ENCODE data around the gene USP11.
"Not testable (repeated sequence)": the region's sequence is repeated elsewhere in the genome, so short reads cannot be mapped to it uniquely, and the experiment has no call there.

Gene USP11

DNA sequence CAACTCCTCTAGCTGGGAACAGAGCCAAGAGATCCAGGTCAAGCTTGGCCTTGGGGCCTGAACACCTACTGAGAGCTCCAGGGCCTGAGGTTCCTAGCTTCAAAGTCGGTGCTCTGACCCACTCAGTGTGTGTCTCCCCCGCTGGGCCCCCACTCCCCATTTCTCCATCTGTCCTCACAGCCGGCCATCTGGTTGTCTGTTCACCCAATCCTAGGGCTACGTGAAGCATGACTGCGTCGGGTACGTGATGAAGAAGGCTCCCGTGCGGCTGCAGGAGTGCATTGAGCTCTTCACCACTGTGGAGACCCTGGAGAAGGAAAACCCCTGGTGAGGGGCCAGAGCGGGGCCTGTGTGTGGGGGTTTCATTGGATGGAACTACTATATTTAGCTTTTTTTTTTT lies 12.3 kb downstream of the USP11 start:
- no peak for DNase-seq (ENCODE audit: low read depth in 3 of 3, low spot score in 1 of 3)

DNA sequence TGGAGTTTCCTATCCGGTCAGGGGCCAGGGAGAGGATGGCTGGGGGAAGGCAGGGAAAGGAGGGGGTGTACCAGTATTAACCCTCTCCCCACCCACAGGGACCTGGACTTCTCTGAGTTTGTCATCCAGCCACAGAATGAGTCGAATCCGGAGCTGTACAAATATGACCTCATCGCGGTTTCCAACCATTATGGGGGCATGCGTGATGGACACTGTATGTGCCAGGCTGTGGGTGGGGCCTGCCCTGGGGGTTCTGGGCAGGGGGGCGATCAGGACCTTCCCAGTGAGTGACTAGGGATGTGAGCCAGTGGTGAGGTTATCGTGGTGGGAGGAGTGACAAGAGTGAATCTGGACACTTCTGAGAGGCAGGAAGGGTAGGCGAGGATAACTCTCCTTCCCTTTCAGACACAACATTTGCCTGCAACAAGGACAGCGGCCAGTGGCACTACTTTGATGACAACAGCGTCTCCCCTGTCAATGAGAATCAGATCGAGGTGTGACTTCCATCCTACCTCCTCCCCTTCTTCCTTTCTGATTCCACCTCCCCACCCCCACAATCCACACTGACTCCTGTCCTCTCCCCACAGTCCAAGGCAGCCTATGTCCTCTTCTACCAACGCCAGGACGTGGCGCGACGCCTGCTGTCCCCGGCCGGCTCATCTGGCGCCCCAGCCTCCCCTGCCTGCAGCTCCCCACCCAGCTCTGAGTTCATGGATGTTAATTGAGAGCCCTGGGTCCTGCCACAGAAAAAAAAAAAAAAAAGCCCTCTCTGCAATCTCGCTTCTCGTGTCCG lies 14.6 kb downstream of the USP11 start:
- no peak for DNase-seq (ENCODE audit: low read depth in 3 of 3, low spot score in 1 of 3)

DNA sequence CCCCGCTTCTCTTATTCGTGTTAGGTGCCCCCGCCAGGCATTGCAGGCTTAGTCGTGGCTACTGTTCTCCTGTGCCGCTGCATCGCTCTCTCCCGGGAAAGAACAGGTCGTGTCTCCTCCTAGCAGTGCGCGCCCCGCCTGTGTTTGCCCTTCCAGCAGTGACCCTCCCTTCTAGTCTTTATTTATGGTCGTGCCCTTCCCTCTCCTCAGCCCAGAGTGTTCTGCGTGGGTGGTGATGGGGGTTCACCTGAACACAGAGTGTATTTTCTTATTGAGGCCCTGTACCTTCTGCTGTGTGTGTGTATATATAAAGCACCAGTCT lies 15.2 kb downstream of the USP11 start:
- DNase-seq (ENCODE audit: low read depth in 3 of 3, low spot score in 1 of 3), result no peak

DNA sequence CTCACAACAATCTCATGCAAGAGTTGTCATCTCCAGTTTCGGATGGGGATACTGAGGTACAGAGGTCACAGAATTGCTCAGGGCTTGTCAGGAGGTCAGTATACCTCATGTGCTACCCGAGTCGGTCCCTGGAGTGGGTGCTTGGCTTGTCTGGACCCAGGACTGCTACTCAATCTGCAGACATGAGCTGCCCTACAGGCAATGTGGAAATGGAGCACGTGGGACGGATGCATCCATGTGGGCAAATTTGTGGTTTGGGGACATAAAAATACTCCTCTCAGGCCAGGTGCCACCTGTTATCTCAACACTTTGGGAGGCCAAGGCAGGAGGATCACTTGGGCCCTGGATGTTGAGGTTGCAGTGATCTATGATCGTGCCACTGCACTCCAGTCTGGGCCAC lies 15.8 kb downstream of the USP11 start:
- no peak for DNase-seq (ENCODE audit: low read depth in 3 of 3, low spot score in 1 of 3)

DNA sequence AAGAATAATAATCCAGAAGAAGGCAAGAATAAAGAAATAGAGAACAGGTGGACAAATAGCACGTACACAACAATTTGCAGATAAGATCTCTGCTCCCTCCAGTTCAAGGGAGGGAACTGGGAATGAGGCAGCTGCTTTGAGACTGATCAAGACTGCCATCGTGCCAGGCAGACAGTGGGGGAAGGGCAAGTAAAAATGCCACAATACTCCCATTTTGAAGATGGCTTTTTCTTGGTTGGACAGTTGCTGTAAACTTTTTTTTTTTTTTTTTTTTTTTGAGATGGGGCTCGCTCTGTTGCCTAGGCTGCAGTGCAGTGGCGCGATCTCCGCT lies 17.2 kb downstream of the USP11 start:
- no peak for DNase-seq (ENCODE audit: low read depth in 3 of 3, low spot score in 1 of 3)

DNA sequence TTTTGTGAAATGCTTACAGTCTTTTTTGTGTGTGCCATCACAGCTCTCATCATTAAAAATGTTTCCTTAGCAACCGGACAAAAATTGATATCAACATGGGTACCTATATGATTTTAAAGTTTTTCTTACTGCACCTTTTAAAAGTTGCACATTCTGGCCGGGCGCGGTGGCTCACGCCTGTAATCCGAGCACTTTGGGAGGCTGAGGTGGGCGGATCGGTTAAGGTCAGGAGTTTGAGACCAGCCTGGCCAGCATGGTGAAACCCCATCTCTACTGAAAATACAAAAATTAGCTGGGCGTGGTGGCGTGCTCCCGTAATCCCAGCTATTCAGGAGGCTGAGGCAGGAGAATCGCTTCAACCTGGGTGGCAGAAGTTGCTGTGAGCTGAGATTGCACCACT lies 24.8 kb downstream of the USP11 start:
- DNase-seq (ENCODE audit: low read depth in 3 of 3, low spot score in 1 of 3), result not testable (repeated sequence)

DNA sequence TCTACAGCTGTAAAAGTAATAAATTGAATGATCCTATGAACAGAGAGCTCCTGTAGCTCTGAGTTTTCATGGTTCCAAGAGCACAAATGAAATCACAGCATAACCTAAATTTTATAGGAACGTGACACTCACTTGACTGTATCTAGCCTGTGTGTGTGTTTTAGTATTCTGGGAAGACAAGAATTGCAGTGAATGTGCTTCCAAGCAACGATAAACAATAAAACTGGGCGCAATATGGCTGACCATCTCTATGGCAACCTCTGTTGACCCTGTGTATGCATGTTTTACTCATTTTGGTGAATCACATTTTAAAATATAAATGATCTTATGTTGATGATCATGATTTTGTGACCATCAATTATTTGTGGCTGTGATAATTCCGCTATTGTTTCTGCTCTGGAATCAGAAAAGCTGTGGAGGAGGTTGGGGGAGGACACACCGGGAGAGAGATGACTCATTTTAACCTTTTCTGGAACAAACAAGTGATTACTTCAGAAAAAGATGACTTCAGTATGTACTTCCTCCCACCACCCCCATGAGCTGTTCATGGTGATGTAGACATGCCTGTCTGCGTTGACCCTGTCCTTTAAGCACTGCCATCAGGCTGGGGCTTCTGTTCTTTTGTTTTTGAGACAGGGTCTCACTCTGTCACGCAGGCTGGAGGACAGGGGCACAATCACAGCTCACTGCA lies 31.8 kb downstream of the USP11 start:
- DNase-seq (ENCODE audit: low read depth in 3 of 3, low spot score in 1 of 3), result no peak

DNA sequence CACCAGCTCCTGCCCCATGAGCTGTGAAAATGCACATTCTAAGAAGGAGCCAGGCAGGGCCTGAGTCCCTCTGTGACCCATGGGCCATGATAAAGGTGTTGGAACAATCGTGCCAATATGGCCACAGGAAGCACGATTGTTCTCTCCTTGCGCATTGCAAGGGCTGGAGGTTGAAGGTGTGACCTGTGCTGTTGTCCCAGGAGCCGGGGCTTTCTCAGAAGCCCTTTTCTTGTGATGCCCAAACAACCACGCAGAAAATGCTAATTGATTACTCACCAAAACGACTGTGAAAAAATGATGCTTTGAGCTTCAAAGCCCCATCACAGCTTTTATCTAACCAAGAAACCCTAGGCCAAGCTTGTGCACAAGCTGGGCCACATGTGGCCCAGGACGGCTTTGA lies 33.8 kb downstream of the USP11 start:
- DNase-seq (ENCODE audit: low read depth in 3 of 3, low spot score in 1 of 3), result no peak

DNA sequence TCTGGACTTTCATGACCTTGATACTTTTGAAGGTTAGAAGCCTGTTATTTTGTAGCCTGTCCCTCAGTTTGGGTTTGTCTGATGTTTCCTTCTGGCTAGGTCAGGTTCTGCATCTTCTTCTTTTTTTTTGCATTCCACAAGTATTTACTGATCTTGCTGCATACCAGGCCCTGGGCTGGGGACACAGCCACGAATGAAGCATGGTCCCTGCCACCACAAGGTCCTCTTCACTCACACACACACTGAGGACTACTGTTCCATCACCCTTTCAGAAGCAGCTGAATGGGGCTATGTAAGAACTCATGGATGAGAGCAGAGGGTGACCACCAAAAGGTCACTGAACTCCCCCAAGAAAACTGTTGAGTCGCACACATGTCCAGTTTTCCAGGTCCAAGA lies 39.2 kb downstream of the USP11 start:
- DNase-seq (ENCODE audit: low read depth in 3 of 3, low spot score in 1 of 3), result no peak

DNA sequence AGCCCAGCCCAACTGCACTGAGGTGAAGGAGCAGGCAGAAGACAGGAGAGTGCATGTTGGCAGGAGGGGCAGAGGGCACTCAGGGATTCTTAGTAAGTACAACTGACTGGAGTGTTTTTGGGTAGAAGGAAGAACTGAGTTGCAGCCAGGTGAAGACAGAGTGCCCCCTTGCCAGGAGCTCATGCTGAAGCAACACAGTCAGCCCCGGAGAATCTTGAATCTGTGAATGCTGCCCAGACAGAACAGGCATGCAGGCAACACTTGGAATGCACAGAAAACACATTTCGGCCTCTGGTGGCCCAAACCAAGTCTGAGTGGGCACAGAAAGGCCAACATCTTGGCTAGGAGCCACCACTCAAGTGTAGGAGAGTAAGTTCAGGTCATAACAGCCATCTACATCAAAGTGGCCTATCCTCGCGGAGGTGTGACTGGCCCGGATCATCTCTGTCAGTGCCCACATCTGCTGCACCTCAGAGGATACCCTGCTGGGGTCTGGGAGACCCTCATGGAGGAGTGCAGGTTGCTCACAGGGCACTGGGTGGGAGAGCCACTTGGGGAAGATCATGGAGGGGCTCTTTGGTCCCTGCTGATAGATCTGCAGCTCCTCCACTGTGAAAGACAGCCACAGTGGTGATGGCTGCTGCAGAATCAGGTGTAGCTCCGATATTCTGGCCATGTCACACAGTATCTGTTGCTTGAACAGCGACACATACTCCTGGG lies 40.4 kb downstream of the USP11 start:
- no peak for DNase-seq (ENCODE audit: low read depth in 3 of 3, low spot score in 1 of 3)

DNA sequence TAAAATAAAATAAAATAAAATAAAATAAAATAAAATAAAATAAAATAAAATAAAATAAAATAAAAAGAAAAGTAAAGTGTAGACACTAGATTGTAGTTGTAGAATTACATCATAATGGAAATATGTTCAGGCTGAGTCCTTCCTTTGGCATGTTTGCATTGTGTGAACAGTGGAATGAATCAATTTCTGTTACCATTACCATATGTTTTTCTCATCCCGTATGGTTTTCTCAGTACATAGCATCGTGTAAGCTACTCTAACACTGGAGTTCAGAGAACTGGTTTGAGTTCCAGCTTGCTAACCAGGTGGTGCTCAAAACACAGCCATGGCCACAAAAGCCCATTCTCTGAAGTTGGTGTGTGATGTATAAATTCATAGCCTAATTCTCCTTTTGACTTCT lies 45.9 kb downstream of the USP11 start:
- DNase-seq (ENCODE audit: low read depth in 3 of 3, low spot score in 1 of 3), result no peak

DNA sequence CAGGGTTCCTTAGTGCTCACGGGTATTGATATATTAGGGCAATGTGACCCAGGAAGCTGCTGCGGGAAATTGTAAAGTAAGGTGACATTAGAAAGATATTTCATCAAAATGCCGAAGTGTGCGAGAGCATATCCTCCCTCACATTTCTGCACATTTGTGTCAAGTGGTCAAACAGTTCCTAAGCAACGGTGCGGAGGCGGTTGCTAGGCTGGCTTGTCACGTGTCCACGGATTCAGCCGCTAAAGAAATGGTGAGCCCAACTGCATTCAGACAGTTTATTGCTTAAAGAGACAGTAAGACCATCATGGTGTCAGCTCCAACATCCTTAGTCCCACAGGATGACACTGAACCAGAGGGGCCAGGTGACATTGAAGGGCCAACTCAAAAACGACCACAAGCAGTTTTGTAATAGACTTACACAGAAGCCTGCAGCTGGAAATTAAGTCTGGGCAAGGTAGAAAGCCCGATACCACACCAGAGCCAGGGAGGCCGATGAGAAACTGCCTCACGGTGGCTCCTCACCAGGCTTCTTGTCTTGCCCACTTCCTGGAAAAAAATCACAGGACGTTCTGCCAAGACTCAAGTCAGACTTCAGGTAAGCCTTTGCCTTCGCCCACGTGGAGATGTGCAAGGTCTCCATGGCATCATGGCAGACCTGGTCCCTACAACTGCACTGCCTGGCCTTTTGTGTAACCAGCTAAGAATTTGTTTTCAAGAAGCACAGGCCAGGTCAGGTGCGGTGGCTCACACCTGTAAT lies 50.4 kb downstream of the USP11 start:
- no peak for DNase-seq (ENCODE audit: low read depth in 3 of 3, low spot score in 1 of 3)

DNA sequence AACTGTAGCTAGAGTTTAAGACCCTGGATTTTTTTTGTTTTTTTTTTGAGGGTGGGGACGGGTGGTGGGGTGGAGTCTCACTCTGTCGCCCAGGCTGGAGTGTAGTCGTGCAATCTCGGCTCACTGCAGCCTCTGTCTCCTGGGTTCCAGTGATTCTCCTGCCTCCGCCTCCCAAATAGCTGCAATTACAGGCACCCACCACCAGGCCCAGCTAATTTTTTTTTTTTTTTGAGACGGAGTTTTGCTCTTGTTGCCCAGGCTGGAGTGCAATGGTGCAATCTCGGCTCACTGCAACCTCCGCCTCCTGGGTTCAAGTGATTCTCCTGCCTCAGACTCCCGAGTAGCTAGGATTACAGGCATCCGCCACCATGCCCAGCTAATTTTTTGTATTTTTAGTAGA lies 51.8 kb downstream of the USP11 start:
- DNase-seq (ENCODE audit: low read depth in 3 of 3, low spot score in 1 of 3), result not testable (repeated sequence)

DNA sequence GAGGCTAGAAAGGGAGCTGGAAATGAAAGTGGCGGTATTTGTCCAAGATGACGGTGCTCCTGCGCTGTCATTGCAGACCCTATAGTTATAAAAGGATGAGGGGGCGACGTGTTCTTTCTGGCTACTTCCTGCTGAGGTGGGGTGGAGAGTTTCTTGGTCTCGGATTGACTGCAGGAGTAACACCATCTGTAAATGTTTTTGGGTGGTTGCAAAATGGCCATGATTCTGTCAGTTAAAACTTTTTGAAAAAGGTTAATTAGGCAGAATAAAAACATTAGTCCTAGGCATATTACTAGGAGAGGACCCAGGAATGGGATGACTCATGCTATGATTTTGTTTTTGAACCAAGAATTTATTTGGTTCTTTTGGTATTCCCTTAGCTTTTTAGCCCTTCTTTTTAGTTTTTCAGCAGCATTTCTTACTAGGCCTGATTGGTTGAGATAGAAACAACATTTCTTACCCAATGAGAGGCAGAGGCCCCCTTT lies 53.1 kb downstream of the USP11 start:
- no peak for DNase-seq (ENCODE audit: low read depth in 3 of 3, low spot score in 1 of 3)

DNA sequence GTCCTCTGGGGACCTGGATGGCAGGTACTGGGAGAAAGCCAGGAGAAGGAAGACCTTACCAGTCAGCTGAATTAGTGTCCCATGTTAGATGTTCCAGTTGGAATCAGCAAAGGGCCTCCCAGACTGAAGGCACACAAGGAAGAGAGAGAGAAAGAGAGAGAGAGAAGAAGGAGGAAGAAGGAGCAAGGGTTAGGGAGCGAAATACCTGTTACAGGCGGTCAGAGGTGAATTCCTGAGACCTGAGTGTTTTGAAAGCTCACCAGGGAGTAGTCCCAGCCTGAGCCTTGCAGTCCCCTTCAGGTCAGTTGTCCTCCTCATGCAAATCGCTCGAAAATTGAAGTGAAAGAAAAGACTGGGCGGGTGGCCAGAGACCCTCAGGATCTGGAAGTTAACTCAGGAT lies 60.3 kb downstream of the USP11 start:
- no peak for DNase-seq (ENCODE audit: low read depth in 3 of 3, low spot score in 1 of 3)

DNA sequence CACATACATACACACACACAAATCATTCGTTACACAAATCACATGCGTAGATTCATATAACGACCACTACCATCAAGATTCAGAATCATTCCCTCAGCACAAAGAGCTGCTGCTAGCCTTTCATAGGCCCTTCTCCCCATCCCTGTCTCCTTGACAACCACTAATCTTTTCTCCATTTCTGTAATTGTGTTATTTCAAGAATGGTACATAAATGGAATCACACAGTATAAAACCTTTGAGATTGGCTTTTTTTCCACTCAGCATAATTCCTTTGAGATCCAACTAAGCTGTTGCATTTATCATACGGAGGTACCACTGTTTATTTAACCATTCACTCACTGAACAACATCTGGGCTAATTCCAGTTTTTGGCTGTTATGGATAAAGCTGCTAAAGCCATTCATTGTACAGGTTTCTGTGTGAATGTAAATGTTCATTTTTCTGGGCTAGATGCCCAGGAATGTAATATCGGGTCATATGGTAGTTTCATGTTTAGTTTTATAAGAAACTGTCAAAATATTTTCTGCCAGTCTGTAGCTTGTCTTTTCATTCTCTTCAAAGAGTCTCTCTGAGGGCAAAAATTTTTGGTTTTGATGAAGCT lies 64.1 kb downstream of the USP11 start:
- DNase-seq (ENCODE audit: low read depth in 3 of 3, low spot score in 1 of 3), result no peak

DNA sequence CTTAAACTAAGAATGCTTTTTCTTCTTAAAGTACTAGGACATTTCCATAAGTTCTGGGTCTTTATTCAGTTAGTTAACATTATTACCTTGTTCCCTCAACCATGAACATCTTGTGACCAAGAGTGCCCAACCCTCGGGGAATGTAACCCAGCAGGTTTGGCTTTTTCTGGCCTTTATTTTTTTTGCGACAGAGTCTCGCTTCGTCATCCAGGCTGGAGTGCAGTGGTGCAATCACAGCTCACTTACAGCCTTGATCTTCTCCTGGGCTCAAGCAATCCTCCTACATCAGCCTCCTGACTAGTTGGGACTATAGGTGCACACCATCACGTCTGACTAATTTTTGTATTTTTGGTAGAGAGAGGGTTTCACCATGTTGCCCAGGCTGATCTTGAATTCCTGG lies 65.1 kb downstream of the USP11 start:
- DNase-seq (ENCODE audit: low read depth in 3 of 3, low spot score in 1 of 3), result no peak
